Esophagus squamous epithelium (tissue), 4 donors: ENCODE data around the gene MYO19.

Source experiments
- POLR2A ChIP-seq, 4 donors: fragments of 450-650 bp; IDR thresholded peaks; one replicate each; pipeline ENCODE4 v1.6.1; 2017; ENCODE audit warnings: antibody characterized with exemption in 4 of 4, mild to moderate bottlenecking in 4 of 4, moderate library complexity in 3 of 4
- TF ChIP-seq, protein P1 (sequence below), 6 experiments: fragments of 450-650 bp in 4 of 6; fragments of 200-600 bp in 2 of 6; sonication (generic) in 2 of 6; IDR thresholded peaks; one replicate each; pipeline ENCODE4 v1.5.1; 2016 to 2019; ENCODE audit warnings: antibody characterized with exemption in 6 of 6, mild to moderate bottlenecking in 4 of 6, moderate library complexity in 4 of 6

DNA sequence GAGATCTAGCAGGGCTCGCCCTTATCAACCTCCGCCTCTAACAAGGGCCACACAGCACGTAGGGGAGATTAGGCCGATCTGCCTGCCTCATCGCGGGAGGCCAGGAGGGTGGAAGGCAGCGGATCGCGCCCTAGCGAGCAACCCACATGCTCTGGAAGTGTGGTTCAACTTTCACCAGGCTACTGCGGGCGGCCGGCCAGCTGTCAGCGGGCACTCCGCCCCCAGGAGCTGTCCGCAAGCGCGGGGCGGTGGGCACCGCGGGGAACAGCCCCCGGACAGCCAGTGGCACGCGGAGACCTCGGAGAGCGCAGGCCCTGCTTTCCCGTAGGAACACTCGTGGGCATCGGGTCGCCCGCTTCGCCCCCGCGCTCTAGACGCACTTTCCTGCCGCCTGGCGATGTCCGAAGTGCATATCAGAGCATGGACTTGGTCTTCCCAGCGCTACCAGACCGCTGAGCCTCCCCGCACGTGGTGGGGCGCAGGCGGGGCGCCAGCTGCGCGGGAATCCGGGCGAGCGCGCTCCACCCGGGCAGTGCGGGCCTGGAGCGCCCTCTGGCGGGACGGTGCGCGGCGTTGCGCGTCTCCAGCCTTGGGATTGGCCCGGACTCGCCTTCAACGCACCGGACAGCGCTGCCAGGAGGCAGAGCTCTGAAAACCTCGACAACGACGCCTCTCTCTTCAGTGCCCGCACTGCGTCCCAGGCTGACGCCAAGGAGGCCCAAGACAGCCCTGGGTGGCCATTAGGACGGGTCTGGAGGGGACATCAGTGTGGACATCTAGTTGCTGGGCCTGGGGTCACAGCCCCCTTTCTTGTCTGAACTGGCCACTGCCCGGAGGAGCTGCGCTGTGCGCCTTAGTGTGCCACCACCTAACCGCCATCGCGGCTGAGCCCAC is 51.8 kb downstream of the MYO19 start:
- TF ChIP-seq, protein P1, sequence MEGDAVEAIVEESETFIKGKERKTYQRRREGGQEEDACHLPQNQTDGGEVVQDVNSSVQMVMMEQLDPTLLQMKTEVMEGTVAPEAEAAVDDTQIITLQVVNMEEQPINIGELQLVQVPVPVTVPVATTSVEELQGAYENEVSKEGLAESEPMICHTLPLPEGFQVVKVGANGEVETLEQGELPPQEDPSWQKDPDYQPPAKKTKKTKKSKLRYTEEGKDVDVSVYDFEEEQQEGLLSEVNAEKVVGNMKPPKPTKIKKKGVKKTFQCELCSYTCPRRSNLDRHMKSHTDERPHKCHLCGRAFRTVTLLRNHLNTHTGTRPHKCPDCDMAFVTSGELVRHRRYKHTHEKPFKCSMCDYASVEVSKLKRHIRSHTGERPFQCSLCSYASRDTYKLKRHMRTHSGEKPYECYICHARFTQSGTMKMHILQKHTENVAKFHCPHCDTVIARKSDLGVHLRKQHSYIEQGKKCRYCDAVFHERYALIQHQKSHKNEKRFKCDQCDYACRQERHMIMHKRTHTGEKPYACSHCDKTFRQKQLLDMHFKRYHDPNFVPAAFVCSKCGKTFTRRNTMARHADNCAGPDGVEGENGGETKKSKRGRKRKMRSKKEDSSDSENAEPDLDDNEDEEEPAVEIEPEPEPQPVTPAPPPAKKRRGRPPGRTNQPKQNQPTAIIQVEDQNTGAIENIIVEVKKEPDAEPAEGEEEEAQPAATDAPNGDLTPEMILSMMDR (IDR thresholded peaks at IDR 0.05) = peak; percentile 87 to 95 (median 91)
- no peak for TF ChIP-seq POLR2A (IDR thresholded peaks at IDR 0.05)
